ENCODE measurements around the gene PDE11A.

DNA sequence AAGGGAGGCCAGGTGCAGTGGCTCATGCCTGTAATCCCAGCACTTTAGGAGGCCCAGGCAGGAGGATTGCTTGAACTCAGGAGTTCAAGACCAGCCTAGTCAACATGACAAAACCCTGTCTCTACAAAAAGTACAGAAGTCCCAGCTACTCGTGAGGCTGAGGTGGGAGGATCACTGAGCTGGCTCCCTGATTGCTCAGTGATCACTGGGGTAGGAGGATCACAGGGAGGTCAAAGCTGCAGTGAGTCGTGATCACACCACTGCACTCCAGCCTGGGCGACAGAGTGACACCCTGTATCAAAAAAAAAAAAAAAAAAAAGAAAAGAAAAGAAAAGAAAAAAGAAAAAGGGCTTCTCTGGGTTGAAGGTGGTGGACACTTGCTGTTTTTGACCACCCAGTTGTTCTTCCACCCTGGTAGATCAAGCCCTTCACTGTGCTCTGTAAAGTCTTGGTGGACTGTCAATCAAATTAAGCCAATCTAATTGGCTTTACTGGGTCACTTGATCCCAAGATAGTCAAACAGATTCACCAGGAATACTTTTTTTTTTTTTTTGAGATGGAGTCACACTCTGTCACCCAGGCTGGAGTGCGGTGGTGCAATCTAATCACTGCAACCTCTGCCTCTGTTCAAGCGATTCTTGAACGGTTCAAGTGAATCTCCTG lies 488.4 kb downstream of the PDE11A start:
- TF ChIP-seq, protein P1, sequence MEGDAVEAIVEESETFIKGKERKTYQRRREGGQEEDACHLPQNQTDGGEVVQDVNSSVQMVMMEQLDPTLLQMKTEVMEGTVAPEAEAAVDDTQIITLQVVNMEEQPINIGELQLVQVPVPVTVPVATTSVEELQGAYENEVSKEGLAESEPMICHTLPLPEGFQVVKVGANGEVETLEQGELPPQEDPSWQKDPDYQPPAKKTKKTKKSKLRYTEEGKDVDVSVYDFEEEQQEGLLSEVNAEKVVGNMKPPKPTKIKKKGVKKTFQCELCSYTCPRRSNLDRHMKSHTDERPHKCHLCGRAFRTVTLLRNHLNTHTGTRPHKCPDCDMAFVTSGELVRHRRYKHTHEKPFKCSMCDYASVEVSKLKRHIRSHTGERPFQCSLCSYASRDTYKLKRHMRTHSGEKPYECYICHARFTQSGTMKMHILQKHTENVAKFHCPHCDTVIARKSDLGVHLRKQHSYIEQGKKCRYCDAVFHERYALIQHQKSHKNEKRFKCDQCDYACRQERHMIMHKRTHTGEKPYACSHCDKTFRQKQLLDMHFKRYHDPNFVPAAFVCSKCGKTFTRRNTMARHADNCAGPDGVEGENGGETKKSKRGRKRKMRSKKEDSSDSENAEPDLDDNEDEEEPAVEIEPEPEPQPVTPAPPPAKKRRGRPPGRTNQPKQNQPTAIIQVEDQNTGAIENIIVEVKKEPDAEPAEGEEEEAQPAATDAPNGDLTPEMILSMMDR (IDR thresholded peaks at IDR 0.05; ENCODE audit: borderline replicate concordance, extremely low read depth, low read length, poor library complexity, severe bottlenecking): no peak
- no peak for TF ChIP-seq EZH2 (IDR thresholded peaks at IDR 0.05; ENCODE audit: borderline replicate concordance, low read depth, low read length, severe bottlenecking)

Measured in DND-41 (cell line).